Stimulated activated naive B cell treated with anti-CD40 and anti-IgM and Interleukin-4, amounts not matched to agents 10 μg/mL and 1 μg/mL and 100 μg/mL, for 72 hours (primary cell): ENCODE results near the gene TOP2B.

ENCODE experiments used
- ATAC-seq, 2 donors: fragments of 150-1000 bp; cut with Tn5 transposase; replicated peaks; 2 replicates each; pipeline ENCODE4 v1.10.0; 2021; ENCODE audit warnings: moderate library complexity in 1 of 2
- DNase-seq: peaks from one replicate; pipeline ENCODE4 v3.0.0; 2021
- H3K27ac Mint-ChIP-seq: one replicate; pipeline ENCODE4 v1.8.0; 2022; ENCODE audit warnings: mild to moderate bottlenecking, mixed read lengths
- H3K27me3 Mint-ChIP-seq, 2 donors: one replicate each; pipeline ENCODE4 v1.8.0; 2022; ENCODE audit warnings: mixed read lengths in 2 of 2
- H3K36me3 Mint-ChIP-seq, 2 donors: one replicate each; pipeline ENCODE4 v1.8.0; 2022; ENCODE audit warnings: mixed read lengths in 2 of 2, mild to moderate bottlenecking in 1 of 2
- H3K4me1 Mint-ChIP-seq, 2 donors: one replicate each; pipeline ENCODE4 v1.8.0; 2022; ENCODE audit warnings: mixed read lengths in 2 of 2, mild to moderate bottlenecking in 1 of 2
- H3K4me3 Mint-ChIP-seq, 2 donors: one replicate each; pipeline ENCODE4 v1.8.0; 2022; ENCODE audit warnings: mild to moderate bottlenecking in 2 of 2, mixed read lengths in 2 of 2, moderate library complexity in 1 of 2
- H3K9me3 Mint-ChIP-seq, 2 donors: one replicate each; pipeline ENCODE4 v1.8.0; 2022; ENCODE audit warnings: mixed read lengths in 2 of 2, mild to moderate bottlenecking in 1 of 2

TOP2B gene

GRCh38 chr3:25576831-25577454 is 87.8 kb downstream of the TOP2B start:
- Mint-ChIP-seq H3K36me3 (no peaks in the 10 kb centered on the region), H3K27me3 (peaks cover 6% of the 10 kb centered on the region in 2 donors), H3K4me1 (no peaks in the 10 kb centered on the region), H3K9me3 (no peaks in the 10 kb centered on the region), H3K4me3 (no peak overlapping the region), H3K27ac (no peak overlapping the region)
- no peak for ATAC-seq
- DNase-seq = no peak

- H3K4me3 Mint-ChIP-seq = no peak overlapping the region
- H3K27me3 Mint-ChIP-seq = peaks cover 6% of the 10 kb centered on the region in 2 donors
- no peak overlapping the region for H3K27ac Mint-ChIP-seq
- no peaks in the 10 kb centered on the region for H3K36me3 Mint-ChIP-seq
- DNase-seq = no peak
- no peaks in the 10 kb centered on the region for H3K4me1 Mint-ChIP-seq
- no peaks in the 10 kb centered on the region for H3K9me3 Mint-ChIP-seq
- no peak for ATAC-seq
Observed at GRCh38 chr3:25576146-25576545, 88.6 kb downstream of the TOP2B start.

- no peak for DNase-seq
- no peak for ATAC-seq
- Mint-ChIP-seq H3K27me3 (peaks cover 6% of the 10 kb centered on the region in 2 donors), H3K27ac (no peak overlapping the region), H3K4me1 (peaks cover 0 to 4% of the 10 kb centered on the region in 2 donors), H3K9me3 (no peaks in the 10 kb centered on the region), H3K36me3 (no peaks in the 10 kb centered on the region), H3K4me3 (no peak overlapping the region)
Observed at GRCh38 chr3:25575001-25575400, 89.7 kb downstream of the TOP2B start.

GRCh38 chr3:25574172-25574765 is 90.4 kb downstream of the TOP2B start:
- no peaks in the 10 kb centered on the region for H3K9me3 Mint-ChIP-seq
- H3K36me3 Mint-ChIP-seq = no peaks in the 10 kb centered on the region
- H3K4me1 Mint-ChIP-seq = peaks cover 0 to 4% of the 10 kb centered on the region in 2 donors
- H3K4me3 Mint-ChIP-seq = no peak overlapping the region
- peaks cover 6% of the 10 kb centered on the region in 2 donors for H3K27me3 Mint-ChIP-seq
- DNase-seq = no peak
- no peak overlapping the region for H3K27ac Mint-ChIP-seq
- no peak for ATAC-seq

- H3K9me3 Mint-ChIP-seq = no peaks in the 10 kb centered on the region
- ATAC-seq = no peak
- H3K4me1 Mint-ChIP-seq = peaks cover 0 to 4% of the 10 kb centered on the region in 2 donors
- no peak overlapping the region for H3K4me3 Mint-ChIP-seq
- H3K27ac Mint-ChIP-seq = no peak overlapping the region
- peaks cover 6% of the 10 kb centered on the region in 2 donors for H3K27me3 Mint-ChIP-seq
- H3K36me3 Mint-ChIP-seq = no peaks in the 10 kb centered on the region
- no peak for DNase-seq
Observed at GRCh38 chr3:25573386-25574171, 91.1 kb downstream of the TOP2B start.

- Mint-ChIP-seq H3K27me3 (peaks cover 6% of the 10 kb centered on the region in 2 donors), H3K9me3 (no peaks in the 10 kb centered on the region), H3K27ac (no peak overlapping the region), H3K4me1 (peaks cover 0 to 4% of the 10 kb centered on the region in 2 donors), H3K4me3 (no peak overlapping the region), H3K36me3 (no peaks in the 10 kb centered on the region)
- DNase-seq (no peak), ATAC-seq (no peak)
Observed at GRCh38 chr3:25572919-25573385, 91.8 kb downstream of the TOP2B start.

- H3K27ac Mint-ChIP-seq = no peak overlapping the region
- no peaks in the 10 kb centered on the region for H3K9me3 Mint-ChIP-seq
- no peaks in the 10 kb centered on the region for H3K36me3 Mint-ChIP-seq
- DNase-seq (no peak), ATAC-seq (no peak)
- no peak overlapping the region for H3K4me3 Mint-ChIP-seq
- peaks cover 0 to 4% of the 10 kb centered on the region in 2 donors for H3K4me1 Mint-ChIP-seq
- peaks cover 6% of the 10 kb centered on the region in 2 donors for H3K27me3 Mint-ChIP-seq
Observed at GRCh38 chr3:25572336-25572735, 92.4 kb downstream of the TOP2B start.

GRCh38 chr3:25571285-25571684 is 93.4 kb downstream of the TOP2B start:
- H3K9me3 Mint-ChIP-seq = no peaks in the 10 kb centered on the region

GRCh38 chr3:25568525-25569078 is 96.1 kb downstream of the TOP2B start:
- Mint-ChIP-seq H3K4me3 (no peak overlapping the region), H3K36me3 (no peaks in the 10 kb centered on the region), H3K27me3 (no peaks in the 10 kb centered on the region), H3K27ac (no peak overlapping the region), H3K9me3 (no peaks in the 10 kb centered on the region), H3K4me1 (peaks cover 0 to 4% of the 10 kb centered on the region in 2 donors)
- ATAC-seq = no peak
- DNase-seq = no peak

More at GRCh38 chr3:25571285-25571684, 93.4 kb downstream of the TOP2B start:
- no peak overlapping the region for H3K27ac Mint-ChIP-seq
- no peak for ATAC-seq
- no peak overlapping the region for H3K4me3 Mint-ChIP-seq
- H3K36me3 Mint-ChIP-seq = no peaks in the 10 kb centered on the region
- peaks cover 0 to 4% of the 10 kb centered on the region in 2 donors for H3K4me1 Mint-ChIP-seq
- DNase-seq = no peak
- no peaks in the 10 kb centered on the region for H3K27me3 Mint-ChIP-seq

GRCh38 chr3:25567806-25568524 is 96.7 kb downstream of the TOP2B start:
- ATAC-seq (no peak), DNase-seq (no peak)
- H3K4me3 Mint-ChIP-seq = no peak overlapping the region
- no peaks in the 10 kb centered on the region for H3K27me3 Mint-ChIP-seq
- no peaks in the 10 kb centered on the region for H3K36me3 Mint-ChIP-seq
- peaks cover 0 to 4% of the 10 kb centered on the region in 2 donors for H3K4me1 Mint-ChIP-seq
- H3K27ac Mint-ChIP-seq = no peak overlapping the region
- no peaks in the 10 kb centered on the region for H3K9me3 Mint-ChIP-seq

- H3K27me3 Mint-ChIP-seq = no peaks in the 10 kb centered on the region
- peaks cover 0 to 4% of the 10 kb centered on the region in 2 donors for H3K4me1 Mint-ChIP-seq
- ATAC-seq = no peak
- DNase-seq = no peak
- H3K4me3 Mint-ChIP-seq = no peak overlapping the region
- H3K36me3 Mint-ChIP-seq = no peaks in the 10 kb centered on the region
- no peak overlapping the region for H3K27ac Mint-ChIP-seq
- no peaks in the 10 kb centered on the region for H3K9me3 Mint-ChIP-seq
Observed at GRCh38 chr3:25567388-25567787, 97.3 kb downstream of the TOP2B start.

- no peak overlapping the region for H3K4me3 Mint-ChIP-seq
- peaks cover 0 to 4% of the 10 kb centered on the region in 2 donors for H3K4me1 Mint-ChIP-seq
- no peaks in the 10 kb centered on the region for H3K27me3 Mint-ChIP-seq
- DNase-seq (no peak), ATAC-seq (peak in 1 of 2 donors; percentile 12)
- no peaks in the 10 kb centered on the region for H3K36me3 Mint-ChIP-seq
- no peaks in the 10 kb centered on the region for H3K9me3 Mint-ChIP-seq
- no peak overlapping the region for H3K27ac Mint-ChIP-seq
Observed at GRCh38 chr3:25566358-25566920, 98.3 kb downstream of the TOP2B start.

- no peaks in the 10 kb centered on the region for H3K27me3 Mint-ChIP-seq
- DNase-seq (no peak), ATAC-seq (no peak)
- H3K4me1 Mint-ChIP-seq = peaks cover 0 to 4% of the 10 kb centered on the region in 2 donors
- H3K9me3 Mint-ChIP-seq = no peaks in the 10 kb centered on the region
- H3K4me3 Mint-ChIP-seq = no peak overlapping the region
- H3K27ac Mint-ChIP-seq = no peak overlapping the region
- no peaks in the 10 kb centered on the region for H3K36me3 Mint-ChIP-seq
Observed at GRCh38 chr3:25565807-25566206, 98.9 kb downstream of the TOP2B start.

GRCh38 chr3:25564075-25564474 is 100.6 kb downstream of the TOP2B start:
- H3K4me3 Mint-ChIP-seq = no peak overlapping the region
- no peak overlapping the region for H3K27ac Mint-ChIP-seq
- no peaks in the 10 kb centered on the region for H3K4me1 Mint-ChIP-seq
- no peaks in the 10 kb centered on the region for H3K9me3 Mint-ChIP-seq
- ATAC-seq (no peak), DNase-seq (no peak)
- no peaks in the 10 kb centered on the region for H3K36me3 Mint-ChIP-seq
- no peaks in the 10 kb centered on the region for H3K27me3 Mint-ChIP-seq
